Measurements from ENCODE around the gene OR2T34. TPM values are rescaled to one million over a fixed set of nuclear protein-coding genes. Genes with fewer than 3 reads are reported as not detected.

Gene OR2T34
- total RNA-seq, 1 experiment from 2014 or later, result not detected

DNA sequence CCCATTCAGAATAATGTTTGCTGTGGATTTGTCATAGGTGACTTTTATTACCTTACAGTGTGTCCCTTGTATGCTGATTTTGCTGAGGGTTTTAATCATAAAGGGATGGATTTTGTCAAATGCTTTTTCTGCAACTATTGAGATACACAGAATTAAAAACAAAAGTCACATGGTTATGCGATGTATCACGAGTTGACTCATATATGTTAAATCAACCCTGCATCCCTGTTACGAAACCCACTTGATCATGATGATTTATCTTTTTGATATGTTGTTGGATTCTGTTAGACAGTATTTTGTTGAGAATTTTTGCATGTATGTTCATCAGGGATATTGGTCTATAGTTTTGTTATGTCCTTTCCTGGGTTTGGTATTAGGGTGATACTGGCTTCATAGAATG lies 10.7 kb upstream of the OR2T34 start:
- Histone ChIP-seq H3K4ac (ENCODE audit: low read depth, low read length) (no peak overlapping the region), H3K79me2 (ENCODE audit: insufficient read depth, low read length) (no peaks in the 10 kb centered on the region), H3K4me2 (ENCODE audit: insufficient read depth, insufficient read length, low read length) (no peak overlapping the region), H3K14ac (ENCODE audit: insufficient read depth, low read length) (no peak overlapping the region), H3K23ac (ENCODE audit: insufficient read length, low read depth, low read length) (no peak overlapping the region), H3K9ac (ENCODE audit: extremely low read depth, insufficient read length, low read length) (no peak overlapping the region), H3K79me1 (ENCODE audit: insufficient read depth, low read depth, low read length, poor library complexity, severe bottlenecking) (no peaks in the 10 kb centered on the region), H4K91ac (ENCODE audit: insufficient read length, low read depth, low read length) (no peak overlapping the region), H3K4me1 (ENCODE audit: insufficient read depth, low read length) (no peaks in the 10 kb centered on the region), H2AFZ (ENCODE audit: low read length) (no peak overlapping the region), H4K20me1 (ENCODE audit: control insufficient read depth, insufficient read depth, insufficient read length) (no peaks in the 10 kb centered on the region), H3K23me2 (ENCODE audit: insufficient read length, low read depth, low read length, poor library complexity, severe bottlenecking) (no peaks in the 10 kb centered on the region), H2BK12ac (ENCODE audit: insufficient read length, low read depth, low read length) (no peak overlapping the region), H3T11ph (ENCODE audit: low read length) (no peak overlapping the region), H3K27me3 (ENCODE audit: insufficient read depth, low read length) (no peaks in the 10 kb centered on the region), H3K56ac (ENCODE audit: insufficient read length, low read depth, low read length) (no peak overlapping the region), H3K18ac (ENCODE audit: insufficient read length, low read depth, low read length) (no peak overlapping the region), H4K8ac (replicated peaks; ENCODE audit: insufficient read length, low read depth, low read length) (no peak overlapping the region), H3K9me3 (ENCODE audit: control insufficient read depth, low read depth, low read length) (peaks cover 19% of the 10 kb centered on the region), H2BK15ac (ENCODE audit: low read depth, low read length) (no peak overlapping the region), H2AK5ac (ENCODE audit: insufficient read length, low read length) (no peak overlapping the region), H4K5ac (ENCODE audit: insufficient read length, low read depth, low read length) (no peak overlapping the region), H2BK20ac (ENCODE audit: low read depth, low read length, poor library complexity, severe bottlenecking) (no peak overlapping the region), H2BK120ac (ENCODE audit: low read depth, low read length, poor library complexity, severe bottlenecking) (no peak overlapping the region), H3K27ac (ENCODE audit: insufficient read length, low read depth, low read length) (no peak overlapping the region), H2BK5ac (ENCODE audit: insufficient read length, low read length) (no peak overlapping the region)
- Mint-ChIP-seq H3K36me3 (ENCODE audit: insufficient read depth in 1 of 3, low read depth in 3 of 3) (peaks cover 0 to 12% (median 2%) of the 10 kb centered on the region in 3 experiments; a peak in 3 of 7 replicates), H3K9me3 (peaks cover 74 to 88% of the 10 kb centered on the region in 2 experiments), H3K4me1 (no peaks in the 10 kb centered on the region), H3K27ac (no peak overlapping the region), H3K4me3 (no peak overlapping the region), H3K27me3 (ENCODE audit: low read depth) (no peaks in the 10 kb centered on the region)
- TF ChIP-seq, protein P1, sequence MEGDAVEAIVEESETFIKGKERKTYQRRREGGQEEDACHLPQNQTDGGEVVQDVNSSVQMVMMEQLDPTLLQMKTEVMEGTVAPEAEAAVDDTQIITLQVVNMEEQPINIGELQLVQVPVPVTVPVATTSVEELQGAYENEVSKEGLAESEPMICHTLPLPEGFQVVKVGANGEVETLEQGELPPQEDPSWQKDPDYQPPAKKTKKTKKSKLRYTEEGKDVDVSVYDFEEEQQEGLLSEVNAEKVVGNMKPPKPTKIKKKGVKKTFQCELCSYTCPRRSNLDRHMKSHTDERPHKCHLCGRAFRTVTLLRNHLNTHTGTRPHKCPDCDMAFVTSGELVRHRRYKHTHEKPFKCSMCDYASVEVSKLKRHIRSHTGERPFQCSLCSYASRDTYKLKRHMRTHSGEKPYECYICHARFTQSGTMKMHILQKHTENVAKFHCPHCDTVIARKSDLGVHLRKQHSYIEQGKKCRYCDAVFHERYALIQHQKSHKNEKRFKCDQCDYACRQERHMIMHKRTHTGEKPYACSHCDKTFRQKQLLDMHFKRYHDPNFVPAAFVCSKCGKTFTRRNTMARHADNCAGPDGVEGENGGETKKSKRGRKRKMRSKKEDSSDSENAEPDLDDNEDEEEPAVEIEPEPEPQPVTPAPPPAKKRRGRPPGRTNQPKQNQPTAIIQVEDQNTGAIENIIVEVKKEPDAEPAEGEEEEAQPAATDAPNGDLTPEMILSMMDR (conservative IDR thresholded peaks at IDR 0.05), result no peak
- no CpG with 5 or more reads among the region's 3 CpGs for WGBS (ENCODE audit: extremely low coverage, insufficient read length, low lambda C conversion rate)
- DNase-seq, result no peak
